Measurements from ENCODE around the gene MUC13.

GRCh38 chr3:124935264-124935663 is 713 bp upstream of the MUC13 start:
- TF ChIP-seq EZH2 (IDR thresholded peaks at IDR 0.05) (no peak), POLR2AphosphoS5 (IDR thresholded peaks at IDR 0.05; ENCODE audit: borderline replicate concordance, low read depth, low read length) (no peak)

Data from SK-N-MC (cell line).